Rectal smooth muscle tissue (tissue), 1 donor: Measurements from ENCODE around the gene RELB.
A peak's percentile ranks its signal among the peaks of the same experiment; 100 is the strongest.
"Not testable (repeated sequence)": the region's sequence is repeated elsewhere in the genome, so short reads cannot be mapped to it uniquely, and the experiment has no call there.

Experiments
- H3K27ac ChIP-seq: one replicate; pipeline ENCODE4 v1.7.0; 2013; ENCODE audit warnings: low read depth, low read length, inconsistent platforms
- H3K27me3 ChIP-seq: one replicate; pipeline ENCODE4 v1.7.0; 2013; ENCODE audit warnings: low read length; ENCODE audit not compliant: control insufficient read depth, insufficient read depth
- H3K36me3 ChIP-seq: one replicate; pipeline ENCODE4 v1.7.0; 2013; ENCODE audit warnings: low read length; ENCODE audit not compliant: control insufficient read depth, insufficient read depth
- H3K4me1 ChIP-seq: one replicate; pipeline ENCODE4 v1.7.0; 2013; ENCODE audit warnings: low read length; ENCODE audit not compliant: control insufficient read depth, insufficient read depth
- H3K4me3 ChIP-seq: one replicate; pipeline ENCODE4 v1.7.0; 2013; ENCODE audit warnings: low read length
- H3K9ac ChIP-seq: one replicate; pipeline ENCODE4 v1.7.0; 2013; ENCODE audit warnings: low read length

RELB gene

DNA sequence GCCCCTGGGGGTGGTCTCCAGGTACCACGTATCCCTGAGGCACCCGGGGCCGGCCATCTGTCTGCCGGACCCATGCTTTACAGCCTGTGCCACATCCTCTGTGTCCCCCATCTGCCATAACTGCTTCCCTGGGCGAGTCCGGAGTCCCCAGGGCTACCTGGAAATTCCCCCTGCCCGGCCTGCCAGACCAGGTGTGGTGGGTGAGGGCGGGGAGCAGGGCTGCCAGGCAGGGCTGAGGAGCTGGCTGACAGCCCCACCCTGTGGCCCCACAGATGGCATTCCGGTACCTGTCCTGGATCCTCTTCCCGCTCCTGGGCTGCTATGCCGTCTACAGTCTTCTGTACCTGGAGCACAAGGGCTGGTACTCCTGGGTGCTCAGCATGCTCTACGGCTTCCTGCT is 10.3 kb upstream of the RELB start:
- no peak overlapping the region for H3K4me3 ChIP-seq

DNA sequence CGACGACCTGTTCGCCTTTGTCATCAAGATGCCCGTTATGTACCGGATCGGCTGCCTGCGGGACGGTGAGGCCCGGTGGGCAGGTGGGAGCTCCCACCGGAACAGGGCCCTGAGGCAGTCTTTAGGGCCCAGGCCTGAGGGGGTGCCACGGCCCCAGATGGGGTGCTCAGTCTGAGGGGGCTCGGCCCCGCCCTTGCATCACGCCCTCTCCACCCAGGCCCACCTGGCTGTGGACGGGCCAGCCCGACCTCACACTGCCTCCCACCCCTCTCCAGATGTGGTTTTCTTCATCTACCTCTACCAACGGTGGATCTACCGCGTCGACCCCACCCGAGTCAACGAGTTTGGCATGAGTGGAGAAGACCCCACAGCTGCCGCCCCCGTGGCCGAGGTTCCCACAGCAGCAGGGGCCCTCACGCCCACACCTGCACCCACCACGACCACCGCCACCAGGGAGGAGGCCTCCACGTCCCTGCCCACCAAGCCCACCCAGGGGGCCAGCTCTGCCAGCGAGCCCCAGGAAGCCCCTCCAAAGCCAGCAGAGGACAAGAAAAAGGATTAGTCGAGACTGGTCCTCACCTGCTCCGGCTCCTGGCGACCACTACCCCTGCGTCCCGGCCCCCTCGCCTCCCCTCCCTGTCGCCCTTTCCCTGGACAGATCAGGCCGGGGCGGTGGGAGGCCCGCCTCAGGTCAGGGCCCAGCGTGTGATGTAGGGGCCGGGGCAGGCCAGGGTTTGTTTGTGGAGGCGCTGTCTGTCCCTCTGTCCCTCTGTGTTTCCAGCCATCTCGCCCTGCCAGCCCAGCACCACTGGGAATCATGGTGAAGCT is 8.7 kb upstream of the RELB start:
- Histone ChIP-seq H3K36me3 (peaks cover 29% of the 10 kb centered on the region), H3K4me3 (no peak overlapping the region), H3K27me3 (no peaks in the 10 kb centered on the region), H3K4me1 (no peaks in the 10 kb centered on the region), H3K27ac (no peak overlapping the region), H3K9ac (no peak overlapping the region)

More for the DNA sequence above, 10.3 kb upstream of the RELB start:
- no peak overlapping the region for H3K9ac ChIP-seq
- no peak overlapping the region for H3K27ac ChIP-seq
- no peaks in the 10 kb centered on the region for H3K27me3 ChIP-seq
- H3K4me1 ChIP-seq, result no peaks in the 10 kb centered on the region
- H3K36me3 ChIP-seq, result peaks cover 37% of the 10 kb centered on the region

DNA sequence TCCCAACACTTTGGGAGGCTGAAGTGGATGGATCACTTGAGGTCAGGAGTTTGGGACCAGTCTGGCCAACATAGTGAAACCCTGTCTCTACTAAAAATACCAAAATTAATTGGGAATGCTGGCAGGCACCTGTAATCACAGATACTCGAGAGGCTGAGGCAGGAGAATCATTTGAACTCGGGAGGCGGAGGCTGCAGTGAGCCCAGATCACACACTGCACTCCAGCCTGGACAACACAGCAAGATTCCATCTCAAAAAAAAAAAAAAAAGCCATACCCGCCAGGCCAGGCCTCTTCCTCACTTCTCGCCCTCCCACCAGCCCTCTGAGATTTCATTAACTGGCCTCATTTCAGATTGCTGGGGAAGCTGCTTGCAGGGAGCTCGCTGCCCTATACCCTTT is 7.7 kb upstream of the RELB start:
- H3K27ac ChIP-seq, result no peak overlapping the region
- no peaks in the 10 kb centered on the region for H3K4me1 ChIP-seq
- H3K9ac ChIP-seq, result no peak overlapping the region
- no peaks in the 10 kb centered on the region for H3K27me3 ChIP-seq
- peaks cover 27% of the 10 kb centered on the region for H3K36me3 ChIP-seq
- no peak overlapping the region for H3K4me3 ChIP-seq

DNA sequence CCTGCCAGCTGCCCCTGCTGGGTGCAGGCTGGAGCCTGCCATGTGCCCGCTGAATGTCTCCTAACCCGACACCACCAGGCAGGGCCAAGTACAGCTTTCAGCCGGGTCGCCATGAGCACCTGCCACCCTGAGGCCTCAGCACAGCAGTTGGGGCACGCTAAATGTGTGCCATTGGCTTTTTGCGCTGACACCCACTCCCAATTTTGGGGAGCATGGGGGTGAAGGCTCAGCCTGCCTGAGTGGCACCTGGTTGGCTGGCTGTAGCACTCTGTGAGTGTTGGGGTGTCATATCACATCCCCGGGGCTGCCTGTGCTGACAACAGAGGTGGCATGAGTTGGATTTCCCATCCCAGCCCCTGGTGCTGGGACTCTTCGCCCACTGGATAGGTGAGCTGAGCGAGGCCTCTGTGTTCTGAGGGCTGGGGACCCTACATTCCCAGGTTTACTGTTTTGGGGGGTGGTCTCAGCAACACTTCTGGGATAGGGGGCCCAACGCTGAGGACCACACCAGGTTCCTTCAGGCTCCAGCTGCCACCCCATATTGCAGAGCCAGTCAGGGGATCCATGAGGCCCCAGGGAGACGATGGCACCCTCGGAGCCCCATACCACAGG is 7.2 kb upstream of the RELB start:
- no peak overlapping the region for H3K27ac ChIP-seq
- H3K27me3 ChIP-seq, result no peaks in the 10 kb centered on the region
- H3K4me1 ChIP-seq, result no peaks in the 10 kb centered on the region
- no peak overlapping the region for H3K9ac ChIP-seq
- no peak overlapping the region for H3K4me3 ChIP-seq
- H3K36me3 ChIP-seq, result peaks cover 24% of the 10 kb centered on the region

DNA sequence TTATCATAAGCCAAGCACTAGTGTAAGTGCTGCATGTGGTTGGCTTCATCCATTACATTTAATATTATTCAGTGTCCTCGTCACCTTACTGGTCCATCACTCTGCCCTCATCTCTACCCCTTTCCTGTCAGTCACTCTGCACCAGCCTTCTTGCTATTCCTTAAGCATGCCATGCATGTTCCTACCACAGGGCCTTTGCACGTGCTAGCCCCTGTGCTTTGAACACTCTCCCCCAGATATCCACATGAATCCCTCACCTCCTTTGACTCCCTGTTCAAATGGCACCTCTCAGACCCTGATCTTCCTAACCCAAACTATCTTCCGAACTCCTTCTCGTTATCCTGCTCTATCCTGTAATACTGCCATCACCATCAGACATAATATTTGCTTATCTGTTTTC is 3.2 kb upstream of the RELB start:
- H3K4me3 ChIP-seq, result no peak overlapping the region
- H3K9ac ChIP-seq, result no peak overlapping the region
- H3K4me1 ChIP-seq, result peaks cover 5% of the 10 kb centered on the region
- H3K27ac ChIP-seq, result no peak overlapping the region
- no peaks in the 10 kb centered on the region for H3K27me3 ChIP-seq
- peaks cover 5% of the 10 kb centered on the region for H3K36me3 ChIP-seq

DNA sequence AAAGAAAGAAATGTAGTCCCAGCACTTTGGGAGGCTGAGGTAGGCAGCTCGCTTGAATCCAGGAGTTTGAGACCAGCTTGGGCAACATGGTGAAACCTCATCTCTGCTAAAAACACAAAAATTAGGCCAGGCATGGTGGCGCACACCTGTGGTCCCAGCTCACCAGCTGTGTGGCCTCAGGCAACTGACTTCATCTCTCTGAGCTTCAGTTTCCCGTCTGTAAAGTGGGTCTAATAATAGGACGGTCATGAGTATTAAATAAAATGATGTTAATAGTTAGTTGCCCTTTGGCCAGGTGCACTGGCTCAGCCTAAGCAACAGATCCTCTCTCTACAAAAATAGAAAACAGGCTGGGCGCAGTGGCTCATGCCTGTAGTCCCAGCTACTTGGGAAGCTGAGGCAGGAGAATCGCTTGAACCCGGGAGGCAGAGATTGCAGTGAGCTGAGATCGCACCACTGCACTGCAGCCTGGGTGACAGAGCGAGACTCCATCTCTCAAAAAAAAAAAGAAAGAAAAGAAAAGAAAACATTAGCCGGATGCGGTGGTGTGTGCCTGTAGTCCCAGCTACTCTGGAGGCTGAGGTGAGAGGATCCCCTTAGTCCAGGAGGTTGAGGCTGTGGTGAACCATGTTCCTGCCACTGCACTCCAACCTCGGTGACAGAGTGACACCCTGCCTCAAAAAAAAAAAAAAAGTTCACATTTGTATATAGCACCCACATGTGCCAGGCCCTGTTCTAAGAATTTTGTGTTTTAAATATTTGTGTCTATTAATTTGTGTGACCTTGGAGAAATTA is 1.9 kb upstream of the RELB start:
- H3K9ac ChIP-seq, H3K36me3 ChIP-seq, H3K4me3 ChIP-seq, H3K27me3 ChIP-seq, H3K4me1 ChIP-seq, H3K27ac ChIP-seq: not testable (repeated sequence)

DNA sequence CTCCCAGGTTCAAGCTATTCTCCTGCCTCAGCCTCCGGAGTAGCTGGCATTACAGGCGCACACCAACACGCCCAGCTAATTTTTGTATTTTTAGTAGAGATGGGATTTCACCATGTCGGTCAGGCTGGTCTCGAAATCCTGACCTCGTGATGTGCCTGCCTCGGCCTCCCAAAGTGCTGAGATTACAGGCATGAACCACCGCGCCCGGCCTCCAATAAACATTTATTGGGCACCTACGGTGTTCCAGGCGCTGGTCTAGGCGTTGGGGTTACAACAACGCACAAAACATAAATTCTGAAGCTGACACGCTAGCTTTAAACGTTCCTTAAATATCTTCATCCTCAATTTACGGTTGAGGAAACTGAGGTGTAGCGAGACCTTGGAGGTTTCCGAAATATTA is 599 bp upstream of the RELB start:
- H3K4me1 ChIP-seq, H3K27ac ChIP-seq, H3K27me3 ChIP-seq, H3K36me3 ChIP-seq: not testable (repeated sequence)
- peak overlapping the region; percentile 62 for H3K9ac ChIP-seq
- H3K4me3 ChIP-seq, result peak overlapping the region; percentile 75

DNA sequence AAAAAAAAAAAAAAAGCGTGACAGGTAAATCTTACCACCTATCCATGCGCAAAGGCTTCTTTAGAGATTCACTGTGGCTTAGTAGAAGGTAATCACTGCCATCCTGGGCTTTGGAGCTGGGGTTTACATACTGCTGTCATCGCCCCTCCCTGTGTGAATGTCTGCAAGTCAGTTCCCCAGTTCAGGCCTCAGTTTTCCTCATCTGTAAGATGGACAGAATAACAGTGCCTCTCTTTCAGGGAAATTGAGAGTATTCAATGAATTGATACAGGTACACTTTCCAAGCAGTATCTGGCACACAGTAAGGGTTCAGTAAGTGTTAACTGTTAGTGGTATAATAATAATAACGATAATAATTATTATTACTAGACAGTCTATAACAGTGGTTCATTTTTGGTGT is 2.2 kb downstream of the RELB start:
- peaks cover 5% of the 10 kb centered on the region for H3K4me1 ChIP-seq

DNA sequence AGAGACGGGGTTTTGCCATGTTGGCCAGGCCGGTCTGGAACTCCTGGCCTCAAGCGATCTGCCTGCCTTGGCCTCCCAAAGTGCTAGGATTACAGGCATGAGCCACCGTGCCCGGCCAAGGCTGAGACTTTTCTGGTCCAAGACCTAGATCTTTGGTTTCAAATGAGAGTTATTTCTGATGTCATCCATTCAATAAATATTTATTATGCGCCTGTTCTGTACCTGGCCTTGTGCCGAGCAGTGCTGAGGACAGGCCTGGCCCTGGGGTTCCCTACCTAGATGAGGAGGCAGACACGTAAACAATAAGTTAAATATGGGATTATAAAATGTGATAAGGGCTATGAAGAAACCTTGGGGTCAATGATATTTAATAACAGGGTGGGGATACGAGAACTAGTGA is 4.5 kb downstream of the RELB start:
- Histone ChIP-seq H3K27me3 (no peaks in the 10 kb centered on the region), H3K4me3 (no peak overlapping the region), H3K36me3 (no peaks in the 10 kb centered on the region), H3K9ac (no peak overlapping the region), H3K4me1 (peaks cover 5% of the 10 kb centered on the region), H3K27ac (no peak overlapping the region)

More for the DNA sequence above, 2.2 kb downstream of the RELB start:
- Histone ChIP-seq H3K9ac (no peak overlapping the region), H3K27ac (no peak overlapping the region), H3K27me3 (no peaks in the 10 kb centered on the region), H3K36me3 (no peaks in the 10 kb centered on the region), H3K4me3 (no peak overlapping the region)

DNA sequence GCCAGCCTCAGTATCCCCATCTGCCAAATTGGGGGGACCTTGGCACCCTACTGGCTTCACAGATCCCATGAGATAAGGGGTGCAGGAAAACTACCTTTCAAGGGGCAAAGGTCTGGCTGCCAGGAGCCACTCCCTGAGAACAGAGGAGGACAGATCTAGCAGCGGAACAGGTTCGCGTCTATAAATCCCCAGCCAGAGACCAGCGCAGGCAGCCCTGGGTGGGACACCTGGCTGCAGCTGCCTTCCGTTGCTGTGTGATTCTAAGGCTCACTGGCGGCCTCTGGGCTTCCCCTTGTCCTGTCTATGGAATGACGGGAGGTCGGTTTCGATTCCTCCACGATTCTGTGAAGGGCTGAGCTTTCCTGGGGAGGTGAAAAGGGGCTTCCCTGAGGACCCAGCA is 7.3 kb downstream of the RELB start:
- Histone ChIP-seq H3K9ac (no peak overlapping the region), H3K4me1 (no peaks in the 10 kb centered on the region), H3K4me3 (no peak overlapping the region), H3K27ac (no peak overlapping the region), H3K27me3 (no peaks in the 10 kb centered on the region), H3K36me3 (peaks cover 4% of the 10 kb centered on the region)

DNA sequence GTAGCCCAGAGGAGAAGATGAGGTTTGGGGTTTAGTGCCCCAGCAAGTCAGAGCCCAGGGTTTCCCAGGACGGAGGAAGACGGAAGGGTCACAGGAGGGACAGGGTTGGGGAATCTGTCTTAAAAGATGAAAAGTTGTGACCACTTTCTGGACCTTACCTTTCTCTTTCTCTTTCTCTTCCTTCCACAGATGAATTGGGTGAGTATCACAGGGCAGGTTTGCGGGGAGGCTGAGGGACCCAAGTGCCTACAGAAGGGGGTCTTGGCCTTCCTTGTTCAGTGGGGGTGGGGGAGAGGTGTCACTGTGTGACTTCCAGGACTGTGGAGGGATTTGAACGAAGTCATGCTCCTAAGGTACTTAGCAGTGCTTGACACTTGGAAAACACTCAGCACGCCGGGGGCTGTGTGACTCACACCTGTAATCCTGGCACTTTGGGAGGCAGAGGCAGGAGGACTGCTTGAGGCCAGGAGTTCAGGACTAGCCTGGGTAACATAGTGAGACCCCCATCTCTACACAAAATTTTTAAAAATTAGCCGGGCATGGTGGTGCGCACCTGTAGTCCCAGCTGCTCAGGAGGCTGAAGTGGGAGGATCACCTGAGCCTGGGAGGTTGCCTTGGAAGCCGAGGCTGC is 8.5 kb downstream of the RELB start:
- no peaks in the 10 kb centered on the region for H3K4me1 ChIP-seq
- no peak overlapping the region for H3K27ac ChIP-seq
- H3K27me3 ChIP-seq, result no peaks in the 10 kb centered on the region
- H3K36me3 ChIP-seq, result peaks cover 4% of the 10 kb centered on the region
- H3K4me3 ChIP-seq, result no peak overlapping the region
- H3K9ac ChIP-seq, result no peak overlapping the region

DNA sequence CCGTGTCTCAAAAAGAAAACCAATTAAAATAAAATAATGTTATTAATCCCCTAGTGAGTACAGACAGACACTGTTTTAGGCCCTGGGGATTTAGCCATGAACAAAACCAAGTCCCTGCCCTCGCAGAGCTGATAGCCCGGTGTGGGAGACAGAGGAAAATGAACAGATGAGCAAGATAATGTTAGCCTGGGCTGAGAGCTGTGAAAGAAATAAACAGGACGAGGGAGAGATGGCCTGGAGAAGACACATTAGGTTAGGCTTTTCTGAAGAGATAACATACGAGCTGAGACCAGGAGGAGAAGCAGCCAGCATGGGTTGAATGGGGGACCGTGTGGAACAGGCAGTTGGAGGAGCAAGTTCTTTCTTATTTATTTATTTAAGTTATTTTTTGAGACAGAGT is 9.0 kb downstream of the RELB start:
- Histone ChIP-seq H3K9ac (no peak overlapping the region), H3K27ac (no peak overlapping the region), H3K27me3 (no peaks in the 10 kb centered on the region), H3K4me1 (no peaks in the 10 kb centered on the region), H3K36me3 (peaks cover 4% of the 10 kb centered on the region), H3K4me3 (no peak overlapping the region)
